Nephron progenitor cell (in vitro differentiated cells): ENCODE results near the gene NKX2-3.

Experiments used
- DNase-seq: peaks from one replicate; pipeline ENCODE4 v3.0.0; 2021
- H3K27ac Mint-ChIP-seq: 2 replicates; pipeline ENCODE4 v1.8.0; 2021; ENCODE audit warnings: mild to moderate bottlenecking, moderate library complexity, mixed read lengths
- H3K27me3 Mint-ChIP-seq: 2 replicates; pipeline ENCODE4 v1.8.0; 2021; ENCODE audit warnings: mild to moderate bottlenecking, low read depth, mixed read lengths; ENCODE audit not compliant: poor library complexity
- H3K36me3 Mint-ChIP-seq: 2 replicates; pipeline ENCODE4 v1.8.0; 2021; ENCODE audit warnings: low read depth, mixed read lengths
- H3K4me1 Mint-ChIP-seq: 2 replicates; pipeline ENCODE4 v1.8.0; 2021; ENCODE audit warnings: mixed read lengths
- H3K4me3 Mint-ChIP-seq: 2 replicates; pipeline ENCODE4 v1.8.0; 2021; ENCODE audit warnings: mild to moderate bottlenecking, moderate library complexity, mixed read lengths
- H3K9me3 Mint-ChIP-seq: 2 replicates; pipeline ENCODE4 v1.8.0; 2021; ENCODE audit warnings: mild to moderate bottlenecking, moderate library complexity, mixed read lengths
- TF ChIP-seq, protein P1 (sequence below): fragments of 200-600 bp; sonication (generic); IDR thresholded peaks from 2 replicates; pipeline ENCODE4 v1.5.0; 2021; ENCODE audit warnings: antibody characterized with exemption

The NKX2-3 gene

DNA sequence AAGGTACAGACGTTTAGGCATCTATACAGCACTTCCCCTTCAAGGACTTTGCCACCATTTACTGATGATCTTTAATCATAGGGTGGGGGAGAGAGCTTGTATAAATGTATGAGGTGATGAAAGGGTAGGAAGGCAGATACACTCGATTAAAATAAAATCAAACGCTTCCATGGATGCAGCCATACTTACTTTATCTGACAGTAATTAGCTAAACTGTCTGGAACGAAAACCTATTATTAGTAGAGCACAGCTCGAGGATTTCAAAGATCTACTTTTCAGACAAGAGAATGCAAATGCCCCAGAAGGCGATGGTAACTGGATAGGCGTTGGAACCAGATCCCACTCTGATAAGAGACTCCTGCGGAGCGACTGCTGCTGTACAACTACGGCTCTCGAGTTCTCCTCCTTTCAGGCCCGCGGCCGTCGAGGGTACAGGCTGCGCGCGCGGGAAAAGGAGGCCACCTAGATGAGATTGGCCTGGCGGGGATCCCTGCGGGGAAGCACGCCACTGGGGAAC lies 3.1 kb upstream of the NKX2-3 start:
- no peak overlapping the region for H3K4me3 Mint-ChIP-seq
- no peak for DNase-seq
- H3K36me3 Mint-ChIP-seq = no peaks in the 10 kb centered on the region
- peaks cover 100% of the 10 kb centered on the region for H3K27me3 Mint-ChIP-seq
- TF ChIP-seq, protein P1, sequence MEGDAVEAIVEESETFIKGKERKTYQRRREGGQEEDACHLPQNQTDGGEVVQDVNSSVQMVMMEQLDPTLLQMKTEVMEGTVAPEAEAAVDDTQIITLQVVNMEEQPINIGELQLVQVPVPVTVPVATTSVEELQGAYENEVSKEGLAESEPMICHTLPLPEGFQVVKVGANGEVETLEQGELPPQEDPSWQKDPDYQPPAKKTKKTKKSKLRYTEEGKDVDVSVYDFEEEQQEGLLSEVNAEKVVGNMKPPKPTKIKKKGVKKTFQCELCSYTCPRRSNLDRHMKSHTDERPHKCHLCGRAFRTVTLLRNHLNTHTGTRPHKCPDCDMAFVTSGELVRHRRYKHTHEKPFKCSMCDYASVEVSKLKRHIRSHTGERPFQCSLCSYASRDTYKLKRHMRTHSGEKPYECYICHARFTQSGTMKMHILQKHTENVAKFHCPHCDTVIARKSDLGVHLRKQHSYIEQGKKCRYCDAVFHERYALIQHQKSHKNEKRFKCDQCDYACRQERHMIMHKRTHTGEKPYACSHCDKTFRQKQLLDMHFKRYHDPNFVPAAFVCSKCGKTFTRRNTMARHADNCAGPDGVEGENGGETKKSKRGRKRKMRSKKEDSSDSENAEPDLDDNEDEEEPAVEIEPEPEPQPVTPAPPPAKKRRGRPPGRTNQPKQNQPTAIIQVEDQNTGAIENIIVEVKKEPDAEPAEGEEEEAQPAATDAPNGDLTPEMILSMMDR = no peak
- H3K9me3 Mint-ChIP-seq = peaks cover 10% of the 10 kb centered on the region
- no peak overlapping the region for H3K27ac Mint-ChIP-seq
- H3K4me1 Mint-ChIP-seq = peaks cover 23% of the 10 kb centered on the region

- Mint-ChIP-seq H3K27me3 (peaks cover 98% of the 10 kb centered on the region), H3K27ac (no peak overlapping the region), H3K9me3 (peaks cover 10% of the 10 kb centered on the region), H3K36me3 (no peaks in the 10 kb centered on the region), H3K4me3 (peak overlapping the region; percentile 21), H3K4me1 (peaks cover 21% of the 10 kb centered on the region)
- TF ChIP-seq, protein P1 = no peak
- no peak for DNase-seq
Observed at GRCh38 chr10:99530108-99531025, 2.4 kb upstream of the NKX2-3 start.

GRCh38 chr10:99531026-99531695 lies 1.6 kb upstream of the NKX2-3 start:
- DNase-seq = no peak
- TF ChIP-seq, protein P1 = no peak

GRCh38 chr10:99531696-99532593 lies 797 bp upstream of the NKX2-3 start:
- H3K36me3 Mint-ChIP-seq = no peaks in the 10 kb centered on the region
- TF ChIP-seq, protein P1 = no peak
- H3K27ac Mint-ChIP-seq = no peak overlapping the region
- no peak for DNase-seq
- peaks cover 98% of the 10 kb centered on the region for H3K27me3 Mint-ChIP-seq
- peaks cover 10% of the 10 kb centered on the region for H3K9me3 Mint-ChIP-seq
- no peak overlapping the region for H3K4me3 Mint-ChIP-seq
- peaks cover 25% of the 10 kb centered on the region for H3K4me1 Mint-ChIP-seq

More at GRCh38 chr10:99531026-99531695, 1.6 kb upstream of the NKX2-3 start:
- Mint-ChIP-seq H3K36me3 (no peaks in the 10 kb centered on the region), H3K4me1 (peaks cover 21% of the 10 kb centered on the region), H3K27ac (no peak overlapping the region), H3K4me3 (no peak overlapping the region), H3K27me3 (peaks cover 98% of the 10 kb centered on the region), H3K9me3 (peaks cover 10% of the 10 kb centered on the region)

DNA sequence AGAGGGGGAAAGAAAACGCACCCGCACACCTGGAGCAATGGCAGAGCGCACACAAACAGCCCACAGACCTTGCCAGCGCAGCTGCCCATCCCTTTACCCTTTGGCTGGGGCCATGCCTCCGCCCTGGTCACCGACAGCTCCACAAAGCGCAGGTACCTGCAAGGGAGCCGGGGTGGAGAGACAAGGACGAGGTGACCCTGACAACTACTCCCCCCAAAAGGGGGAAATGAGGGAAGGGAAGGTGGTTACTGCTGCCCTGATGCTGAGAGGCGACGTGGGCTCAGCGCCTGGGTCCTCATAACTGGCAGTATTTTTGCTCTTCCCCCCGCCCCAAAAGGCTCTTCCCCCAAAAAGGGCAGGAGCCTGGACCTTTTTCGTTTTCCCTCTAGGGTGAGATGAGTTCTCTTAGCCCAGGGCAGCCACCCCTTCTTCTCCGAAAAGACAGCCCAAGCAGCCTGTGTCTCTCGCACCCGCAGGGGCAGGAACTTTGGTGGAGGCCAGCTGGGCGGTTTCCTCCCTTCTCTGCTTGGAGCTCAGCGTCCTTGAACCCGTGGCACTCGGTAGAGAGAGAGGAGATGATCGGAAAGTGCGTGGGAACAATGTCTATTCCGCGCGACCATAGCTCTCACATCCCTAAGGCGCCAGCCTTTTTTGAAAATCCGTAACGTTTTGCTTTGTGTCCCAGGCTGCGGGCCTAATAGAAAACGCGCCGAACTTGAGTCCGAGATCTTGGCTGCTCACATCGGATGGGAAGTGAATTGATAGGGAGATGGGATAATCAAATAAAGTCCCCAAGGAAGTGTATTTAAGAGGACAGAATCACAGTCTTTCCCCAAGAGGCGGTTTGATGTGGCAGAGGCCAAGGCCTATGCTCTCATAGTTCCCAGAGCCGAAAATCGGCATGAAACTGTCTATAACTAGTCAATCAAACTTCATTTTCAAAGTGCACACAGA lies 1.0 kb downstream of the NKX2-3 start:
- no peak for DNase-seq
- Mint-ChIP-seq H3K9me3 (peaks cover 10% of the 10 kb centered on the region), H3K36me3 (no peaks in the 10 kb centered on the region), H3K27me3 (peaks cover 98% of the 10 kb centered on the region), H3K4me3 (peak overlapping the region; percentile 1), H3K4me1 (peaks cover 25% of the 10 kb centered on the region), H3K27ac (no peak overlapping the region)
- TF ChIP-seq, protein P1 = no peak
